GM15510 (cell line): ENCODE measurements around the gene GXYLT2.

ENCODE experiments used
- POLR2A ChIP-seq: IDR thresholded peaks from 3 replicates; pipeline ENCODE4 v1.6.1; 2011; ENCODE audit warnings: borderline replicate concordance; ENCODE audit not compliant: insufficient read length; ENCODE audit errors: extremely low read depth

Gene GXYLT2

GRCh38 chr3:72950372-72950771 is 62.5 kb downstream of the GXYLT2 start:
- TF ChIP-seq POLR2A = no peak

- no peak for TF ChIP-seq POLR2A
These were observed 63.0 kb downstream of the GXYLT2 start for GRCh38 chr3:72950801-72951200.

- TF ChIP-seq POLR2A = no peak
These were observed 63.4 kb downstream of the GXYLT2 start for GRCh38 chr3:72951259-72951722.

- TF ChIP-seq POLR2A = no peak
These were observed 65.6 kb downstream of the GXYLT2 start for GRCh38 chr3:72953325-72953956.

- no peak for TF ChIP-seq POLR2A
These were observed 69.5 kb downstream of the GXYLT2 start for GRCh38 chr3:72957297-72957696.

GRCh38 chr3:72959336-72959735 is 71.5 kb downstream of the GXYLT2 start:
- TF ChIP-seq POLR2A = no peak

GRCh38 chr3:72960812-72961518 is 73.1 kb downstream of the GXYLT2 start:
- no peak for TF ChIP-seq POLR2A

GRCh38 chr3:72961752-72962151 is 73.9 kb downstream of the GXYLT2 start:
- no peak for TF ChIP-seq POLR2A

GRCh38 chr3:72962317-72962716 is 74.5 kb downstream of the GXYLT2 start:
- no peak for TF ChIP-seq POLR2A

GRCh38 chr3:72964633-72965032 is 76.8 kb downstream of the GXYLT2 start:
- TF ChIP-seq POLR2A = no peak

- no peak for TF ChIP-seq POLR2A
These were observed 80.4 kb downstream of the GXYLT2 start for GRCh38 chr3:72968266-72968664.

GRCh38 chr3:72969766-72970165 is 81.9 kb downstream of the GXYLT2 start:
- no peak for TF ChIP-seq POLR2A

- no peak for TF ChIP-seq POLR2A
These were observed 83.1 kb downstream of the GXYLT2 start for GRCh38 chr3:72970942-72971341.

- no peak for TF ChIP-seq POLR2A
These were observed 84.8 kb downstream of the GXYLT2 start for GRCh38 chr3:72972706-72973030.

GRCh38 chr3:72973031-72973723 is 85.3 kb downstream of the GXYLT2 start:
- no peak for TF ChIP-seq POLR2A

GRCh38 chr3:72973786-72974185 is 85.9 kb downstream of the GXYLT2 start:
- no peak for TF ChIP-seq POLR2A
